Middle frontal gyrus (tissue), 1 donor: ENCODE results near the gene ANTXRL.
"Not testable (repeated sequence)": the region's sequence is repeated elsewhere in the genome, so short reads cannot be mapped to it uniquely, and the experiment has no call there.

Experiments used
- DNase-seq: peaks from one replicate; pipeline ENCODE4 v3.0.0-alpha.2; 2015; ENCODE audit warnings: low spot score; ENCODE audit errors: extremely low spot score

The ANTXRL gene

DNA sequence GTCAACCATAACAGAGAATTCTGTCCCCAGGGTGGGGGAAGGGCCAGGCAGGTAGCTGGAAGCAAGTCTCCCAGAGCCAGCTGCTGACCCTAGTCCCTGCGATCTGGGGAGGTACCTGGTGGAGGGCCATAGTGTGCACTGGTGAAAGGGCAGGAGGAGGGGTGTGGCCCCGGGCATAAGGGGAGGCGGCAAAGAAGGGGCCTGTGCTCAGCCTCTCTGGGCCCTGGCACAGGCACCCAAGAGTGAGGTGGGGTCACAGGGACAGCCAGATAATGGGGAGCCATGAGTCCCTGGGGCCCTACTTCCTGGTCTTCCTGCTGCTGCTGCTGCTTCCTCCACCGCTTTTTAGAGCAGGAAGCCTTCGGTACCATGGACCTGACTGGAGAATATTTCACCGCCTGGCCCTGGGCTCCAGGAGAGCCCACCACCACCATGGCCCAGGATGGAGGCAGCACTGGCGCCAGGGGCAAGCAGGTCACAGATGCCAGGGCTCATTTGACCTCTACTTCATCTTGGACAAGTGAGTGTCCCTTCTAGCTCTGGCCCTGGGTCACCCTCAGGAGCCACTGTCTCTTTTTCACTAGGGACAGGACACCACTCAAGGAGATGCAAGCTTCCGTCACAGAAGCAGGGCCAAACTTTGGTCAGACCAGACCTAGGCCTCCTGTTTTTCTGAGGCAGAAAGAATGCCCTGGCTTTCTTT, at the start of gene ANTXRL:
ANTXRL (plus strand) TSS at position 7 of the 703 bp plus-strand sequence; CDS start at position 273, 266 bp downstream.
- no peak for DNase-seq

DNA sequence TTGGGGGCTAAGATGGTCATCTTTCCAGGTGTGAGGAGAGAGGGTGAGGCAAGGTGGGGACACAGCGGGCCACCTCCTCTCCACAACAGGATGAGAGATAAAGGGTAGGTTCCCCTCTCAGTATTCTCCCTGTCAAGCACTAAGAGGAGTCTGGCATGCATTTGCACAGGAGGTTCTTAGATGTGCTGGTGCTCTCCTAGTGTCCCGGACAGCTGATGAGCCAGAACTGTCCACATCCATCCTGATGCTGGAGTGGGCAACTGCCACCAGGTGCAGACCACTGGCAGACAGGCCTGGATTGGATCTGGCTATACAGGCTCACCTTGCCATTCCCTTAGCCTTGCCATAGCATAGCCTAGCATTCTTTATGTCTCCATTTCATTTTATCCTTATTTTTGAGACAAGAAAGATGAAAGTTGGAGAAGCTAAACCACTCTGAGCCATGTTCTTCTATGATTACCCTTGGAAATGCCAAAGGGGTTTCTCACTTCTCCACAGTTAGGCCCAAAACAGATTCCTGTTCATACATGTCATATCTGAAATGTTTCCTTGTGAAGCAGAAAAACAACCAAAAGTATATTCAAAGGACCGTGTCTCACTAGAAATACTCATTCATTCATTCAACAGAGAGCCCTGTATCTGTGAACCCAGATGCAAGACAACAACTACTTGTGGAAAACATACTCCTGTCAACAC, 48.8 kb upstream of the ANTXRL start:
- DNase-seq, result no peak

DNA sequence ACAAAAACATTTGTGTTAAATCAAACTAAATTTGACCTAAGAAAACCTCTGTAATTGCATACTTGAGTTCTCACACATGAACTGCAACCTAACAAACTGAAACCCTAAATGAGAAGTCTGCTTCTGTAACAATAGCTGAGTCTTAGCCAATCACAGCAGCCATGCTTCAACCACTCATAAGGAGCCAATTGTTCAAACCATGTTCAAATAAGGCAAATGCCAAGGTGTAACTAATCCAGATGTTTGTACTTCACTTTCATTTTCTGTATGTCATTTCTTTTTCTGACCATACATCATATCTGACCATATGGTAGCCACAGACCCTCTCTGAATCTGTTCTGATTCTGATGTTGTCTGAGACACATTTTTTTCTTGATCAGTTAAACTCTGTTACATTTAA, 47.5 kb upstream of the ANTXRL start:
- no peak for DNase-seq

DNA sequence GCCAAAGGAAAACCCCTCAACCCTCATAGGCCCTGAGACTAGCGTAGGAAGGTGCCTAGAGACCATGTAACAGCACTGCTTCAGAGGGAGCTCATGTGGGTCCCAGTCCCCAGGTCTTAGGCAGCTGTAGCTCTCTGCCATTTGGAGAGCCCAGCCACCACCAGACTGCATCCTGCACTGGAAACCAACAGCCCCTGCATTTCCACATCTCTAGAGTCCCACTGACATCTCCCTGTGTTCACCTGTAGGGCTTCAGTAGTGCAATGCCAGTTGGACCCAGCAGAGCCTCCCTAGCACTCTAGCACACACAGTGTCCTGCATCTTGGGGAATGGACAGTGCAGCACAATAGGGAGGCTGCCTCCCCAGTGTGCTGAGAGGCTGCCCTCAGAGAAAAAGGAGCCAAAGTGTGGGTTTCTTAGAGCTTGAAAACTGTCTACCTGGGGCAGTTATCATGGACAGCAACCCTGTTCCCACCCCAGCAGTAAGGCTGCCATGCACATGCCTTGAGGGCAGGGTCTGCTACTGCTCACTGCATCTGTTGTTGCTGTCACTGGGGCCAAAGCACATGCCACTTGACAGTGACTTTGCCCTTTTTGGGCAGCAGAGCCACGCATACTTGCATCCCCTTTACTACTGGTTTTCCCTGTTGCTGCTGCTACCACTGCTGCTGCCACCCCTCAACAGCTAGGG, 46.7 kb upstream of the ANTXRL start:
- no peak for DNase-seq

DNA sequence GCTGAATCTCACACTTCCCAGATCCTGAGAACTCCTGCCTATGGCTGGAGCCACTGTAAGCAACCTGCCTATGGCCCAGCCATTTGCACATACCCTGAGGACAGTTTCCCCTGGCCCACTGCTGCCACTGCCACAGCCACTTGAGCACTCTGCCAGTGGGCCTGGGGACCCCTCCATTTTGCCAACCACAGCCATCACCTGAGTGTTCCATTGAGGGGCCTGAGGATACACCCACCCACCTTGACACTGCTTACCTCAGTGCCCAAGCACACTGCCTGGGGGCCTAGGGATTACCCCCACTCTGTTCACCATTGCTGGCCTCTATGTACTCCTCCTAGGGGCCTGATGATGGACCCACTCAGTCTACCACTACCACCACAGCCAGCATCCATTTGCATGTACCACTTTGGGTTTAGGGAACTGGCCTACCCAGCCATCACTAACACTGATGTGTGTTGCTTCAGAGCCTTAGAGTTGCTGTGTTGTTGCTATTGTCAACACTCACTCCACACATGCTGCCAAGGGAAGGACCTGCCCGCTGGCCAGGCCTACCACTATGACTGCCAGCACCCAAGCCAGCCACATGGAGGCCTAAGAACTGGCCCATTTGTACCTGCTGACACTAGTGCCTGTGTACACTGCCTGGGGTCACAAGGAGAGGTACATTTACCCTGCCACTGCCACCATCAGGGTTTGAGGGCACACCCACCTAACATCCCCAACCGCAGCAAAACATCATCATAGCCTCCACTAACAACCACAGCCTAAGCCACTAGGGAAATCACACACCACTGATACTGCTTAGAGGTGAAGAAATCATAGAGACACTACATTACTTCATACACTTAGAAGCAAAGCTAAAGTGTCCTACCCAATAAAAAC, 45.9 kb upstream of the ANTXRL start:
- no peak for DNase-seq

DNA sequence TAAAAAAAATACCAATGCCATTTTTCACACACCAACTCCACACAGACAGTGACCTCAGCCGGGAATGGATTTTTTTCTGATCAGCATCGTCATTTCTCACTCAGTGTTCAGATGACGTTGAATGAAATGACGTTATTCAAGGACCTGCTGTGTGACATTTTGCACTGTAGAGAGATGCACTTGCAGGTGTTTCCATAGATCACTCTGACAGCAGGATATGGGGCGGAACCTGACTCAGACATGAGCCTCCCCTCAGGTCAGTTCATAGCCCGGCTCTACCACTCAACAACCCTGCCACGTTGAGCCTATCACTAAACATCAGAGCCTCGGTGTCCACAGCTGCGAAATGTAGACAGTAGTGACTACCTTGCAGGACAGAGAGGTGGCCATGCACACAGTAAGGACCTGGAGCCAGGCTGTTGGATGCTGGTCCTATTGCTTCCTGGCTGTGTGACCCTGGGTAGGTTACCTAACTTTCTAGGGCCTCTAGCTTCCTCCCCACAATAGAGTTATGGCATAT, 41.4 kb upstream of the ANTXRL start:
- DNase-seq, result no peak

DNA sequence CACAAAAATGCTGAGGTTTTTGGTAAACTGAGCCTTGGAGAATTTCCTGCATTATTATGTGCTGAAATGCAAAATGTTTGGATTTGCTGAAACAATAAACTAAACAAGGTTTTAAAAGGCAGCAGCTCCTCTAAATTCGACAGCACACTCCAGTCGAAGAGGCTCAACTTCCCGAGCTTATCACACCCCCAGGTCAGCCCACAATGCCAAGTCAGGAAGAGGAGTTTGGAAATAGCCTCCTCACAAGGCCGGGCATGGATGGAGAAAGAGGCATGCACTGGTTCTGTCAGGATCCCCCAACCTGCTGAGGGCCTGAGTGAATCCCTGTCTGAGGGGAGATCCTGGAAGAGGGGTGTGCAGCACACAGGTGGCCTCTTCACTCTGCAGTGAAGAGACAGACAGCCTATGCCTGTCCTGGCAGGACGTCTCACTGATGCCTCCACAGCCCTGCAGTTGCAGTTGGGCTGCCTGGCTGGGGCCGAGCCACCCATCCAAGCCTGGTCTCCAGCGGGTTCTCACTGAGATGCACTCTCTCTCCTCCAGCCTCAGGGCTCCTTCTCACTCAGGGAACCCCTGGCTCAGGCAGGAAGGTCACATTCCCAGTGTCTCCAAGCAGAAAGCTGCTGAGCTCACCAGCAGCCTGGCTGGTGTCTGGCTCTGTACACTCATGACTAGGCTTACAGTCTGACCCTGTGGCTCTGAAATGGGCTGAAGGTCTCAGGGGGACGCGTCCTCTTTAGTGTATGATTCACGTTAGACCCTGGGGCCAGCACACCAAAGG, 40.2 kb upstream of the ANTXRL start:
- DNase-seq, result not testable (repeated sequence)

DNA sequence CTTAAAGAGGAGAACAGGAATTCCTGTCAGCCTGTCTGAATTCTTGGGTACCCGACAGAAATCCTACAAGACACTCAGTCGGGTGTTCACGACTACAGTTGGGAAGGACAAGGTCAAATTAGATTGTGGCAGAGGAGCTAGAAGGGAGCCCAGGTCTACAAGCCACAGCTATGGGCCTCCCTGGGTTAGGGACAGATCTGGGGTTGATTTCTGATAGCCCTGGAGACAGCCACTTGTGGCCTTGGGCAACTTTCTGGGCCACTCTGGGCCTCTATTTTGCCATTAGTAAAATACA, 39.7 kb upstream of the ANTXRL start:
- no peak for DNase-seq

DNA sequence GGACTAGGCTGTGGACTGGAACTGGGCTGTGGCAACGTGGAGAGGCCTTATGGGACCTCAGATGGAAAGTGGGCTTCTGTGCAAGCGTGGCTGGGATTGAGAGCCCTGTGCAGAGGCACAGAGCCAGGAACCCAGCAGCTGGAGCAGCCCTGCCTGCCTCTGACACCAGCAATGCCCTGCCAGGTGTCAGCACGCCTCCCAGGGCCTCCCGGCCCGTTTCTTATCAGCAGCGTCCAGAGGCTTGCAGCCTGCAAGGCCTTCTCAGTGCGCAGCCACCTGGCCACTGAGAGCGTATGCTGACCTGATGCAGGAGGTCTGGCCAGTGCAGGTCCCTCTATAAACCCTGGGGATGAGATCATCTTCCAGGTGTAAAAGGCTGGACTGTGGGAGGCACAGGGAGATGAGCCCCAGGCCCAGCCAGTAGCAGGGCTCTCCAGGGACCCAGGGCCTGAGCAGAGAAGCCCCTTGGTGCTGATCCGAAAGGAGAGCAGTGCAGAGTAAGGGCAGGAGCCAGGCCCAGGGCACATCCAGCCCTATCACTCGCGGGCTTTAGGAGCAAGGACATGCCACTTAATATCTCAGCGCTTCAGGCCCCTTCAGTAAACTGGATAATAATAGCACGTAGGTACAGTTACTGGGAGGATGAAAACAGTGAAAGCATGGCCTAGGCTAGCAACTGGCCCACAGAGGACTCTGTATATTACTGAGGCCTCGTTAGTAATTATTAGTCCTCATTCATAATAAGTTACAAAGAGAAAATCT, 38.8 kb upstream of the ANTXRL start:
- no peak for DNase-seq

DNA sequence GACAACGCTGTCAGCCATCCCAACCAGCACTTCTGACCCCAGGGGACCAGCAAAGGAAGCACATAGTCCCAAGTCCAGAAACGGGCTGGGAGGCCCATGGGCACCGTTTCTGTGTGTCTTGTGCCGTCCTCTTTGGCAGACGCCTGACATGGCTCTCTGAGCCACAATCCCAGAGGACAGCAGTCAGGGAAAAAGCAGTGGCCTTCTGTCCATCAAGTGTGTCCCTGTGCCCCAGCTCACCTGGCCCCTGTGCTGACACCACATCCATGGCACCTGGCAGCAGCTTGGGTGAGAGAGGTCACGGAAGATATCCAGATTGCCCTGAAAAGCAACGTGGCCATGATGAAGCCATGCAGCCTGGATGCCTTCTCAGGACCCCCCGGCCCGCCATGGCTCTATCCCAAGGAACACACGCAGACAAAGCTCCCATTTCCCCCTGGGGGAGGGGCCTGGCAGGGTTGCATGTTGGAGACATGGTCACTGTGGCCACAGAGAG, 38.1 kb upstream of the ANTXRL start:
- no peak for DNase-seq

DNA sequence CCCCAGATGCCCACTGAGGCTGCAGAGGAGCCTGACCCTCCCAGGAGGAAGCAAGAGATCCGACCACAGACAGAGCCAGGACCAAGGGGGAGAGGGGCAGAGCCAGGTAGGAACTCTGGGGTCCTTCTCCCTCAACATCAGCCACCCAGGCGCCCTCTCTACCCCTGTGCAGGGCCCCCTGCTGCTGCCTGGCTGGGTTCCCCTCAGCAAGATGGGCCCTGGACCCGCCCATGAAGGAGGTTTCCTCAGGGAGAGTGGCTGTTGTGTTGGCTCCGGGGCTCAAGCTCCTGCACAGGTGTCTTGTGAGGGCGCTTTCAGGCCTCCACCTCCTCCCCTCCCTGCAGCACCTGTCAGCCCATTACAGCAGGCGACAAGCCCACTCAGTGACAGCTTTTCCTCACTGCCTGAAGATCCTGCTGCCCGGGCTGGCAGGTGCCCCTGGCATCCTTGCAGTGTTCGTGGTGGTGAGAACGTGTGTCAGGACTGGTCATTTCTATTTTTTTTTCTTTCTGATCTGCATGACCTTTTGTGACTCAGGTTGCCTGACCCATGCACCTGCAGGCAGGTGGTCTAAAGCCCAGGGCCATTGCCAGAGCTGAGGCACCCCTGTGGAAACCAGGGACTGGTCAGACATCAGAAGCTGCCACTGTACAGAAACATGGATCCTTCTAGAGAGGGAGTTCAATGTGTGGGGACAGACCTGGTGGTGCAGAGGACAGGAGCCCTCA, 37.0 kb upstream of the ANTXRL start:
- DNase-seq, result not testable (repeated sequence)

DNA sequence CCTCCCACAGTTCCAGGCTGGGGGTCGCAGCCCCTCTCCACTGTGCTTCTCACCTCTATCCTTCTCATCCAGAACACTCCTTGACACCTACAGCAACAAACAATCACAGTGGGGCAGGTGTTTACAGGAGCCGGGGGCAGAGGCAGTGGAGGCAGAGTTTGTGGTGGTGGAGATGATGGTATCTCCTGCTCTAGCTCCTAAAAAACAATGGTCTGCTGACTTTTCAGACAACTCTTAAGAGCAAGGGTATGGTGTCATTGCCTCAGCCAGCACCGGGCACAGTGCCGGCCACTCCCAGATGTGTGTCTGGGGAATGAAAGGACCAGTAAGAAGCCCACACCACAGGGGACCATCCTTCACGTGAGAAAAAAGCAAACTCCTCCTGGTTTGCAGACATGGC, 36.3 kb upstream of the ANTXRL start:
- DNase-seq, result no peak

DNA sequence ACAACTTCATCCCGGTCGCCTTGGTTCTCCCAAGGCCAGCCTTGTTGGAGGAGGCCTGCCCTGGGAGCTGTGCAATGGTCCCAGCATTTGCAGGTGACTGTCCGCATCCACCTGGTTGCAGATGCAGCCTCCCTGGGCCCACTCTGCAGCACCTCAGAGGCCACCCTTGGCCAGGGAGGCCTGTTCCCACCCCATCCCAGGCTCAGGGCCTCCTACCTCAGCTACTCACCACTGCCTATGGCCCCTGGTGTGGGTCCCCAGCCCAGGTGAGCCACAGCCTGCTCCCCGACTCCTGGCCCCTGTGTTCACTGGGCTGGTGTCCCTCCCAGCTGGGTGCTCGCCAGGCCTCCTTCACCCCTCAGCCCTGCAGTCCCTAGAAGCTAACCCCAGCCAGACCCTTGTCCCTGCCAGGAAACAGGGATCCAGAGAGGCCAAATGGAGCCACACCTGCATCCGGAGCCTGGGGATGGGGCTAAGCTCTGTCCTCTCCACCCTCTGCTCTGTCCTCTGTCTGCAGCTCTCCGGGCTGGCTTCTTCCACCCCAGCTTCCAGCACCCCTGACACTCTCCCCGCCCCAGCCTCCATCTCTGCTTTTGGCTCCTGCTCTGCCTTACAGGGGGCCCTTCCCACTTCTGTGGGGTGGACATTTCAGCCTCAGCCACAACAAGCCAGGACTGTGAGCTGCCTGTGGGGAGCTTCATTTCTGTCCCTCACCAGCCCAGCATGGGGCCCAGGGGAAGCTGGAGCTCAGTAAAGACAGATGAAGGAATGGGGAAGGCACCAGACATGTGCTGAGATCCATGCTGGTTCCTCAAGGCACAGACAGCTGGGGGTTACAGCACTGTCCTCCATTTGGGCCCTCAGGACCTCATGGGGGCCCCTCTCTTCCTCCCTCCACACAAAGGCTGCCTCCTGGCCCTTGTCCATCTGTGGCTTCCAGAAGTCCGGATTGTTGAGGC, 35.6 kb upstream of the ANTXRL start:
- no peak for DNase-seq

DNA sequence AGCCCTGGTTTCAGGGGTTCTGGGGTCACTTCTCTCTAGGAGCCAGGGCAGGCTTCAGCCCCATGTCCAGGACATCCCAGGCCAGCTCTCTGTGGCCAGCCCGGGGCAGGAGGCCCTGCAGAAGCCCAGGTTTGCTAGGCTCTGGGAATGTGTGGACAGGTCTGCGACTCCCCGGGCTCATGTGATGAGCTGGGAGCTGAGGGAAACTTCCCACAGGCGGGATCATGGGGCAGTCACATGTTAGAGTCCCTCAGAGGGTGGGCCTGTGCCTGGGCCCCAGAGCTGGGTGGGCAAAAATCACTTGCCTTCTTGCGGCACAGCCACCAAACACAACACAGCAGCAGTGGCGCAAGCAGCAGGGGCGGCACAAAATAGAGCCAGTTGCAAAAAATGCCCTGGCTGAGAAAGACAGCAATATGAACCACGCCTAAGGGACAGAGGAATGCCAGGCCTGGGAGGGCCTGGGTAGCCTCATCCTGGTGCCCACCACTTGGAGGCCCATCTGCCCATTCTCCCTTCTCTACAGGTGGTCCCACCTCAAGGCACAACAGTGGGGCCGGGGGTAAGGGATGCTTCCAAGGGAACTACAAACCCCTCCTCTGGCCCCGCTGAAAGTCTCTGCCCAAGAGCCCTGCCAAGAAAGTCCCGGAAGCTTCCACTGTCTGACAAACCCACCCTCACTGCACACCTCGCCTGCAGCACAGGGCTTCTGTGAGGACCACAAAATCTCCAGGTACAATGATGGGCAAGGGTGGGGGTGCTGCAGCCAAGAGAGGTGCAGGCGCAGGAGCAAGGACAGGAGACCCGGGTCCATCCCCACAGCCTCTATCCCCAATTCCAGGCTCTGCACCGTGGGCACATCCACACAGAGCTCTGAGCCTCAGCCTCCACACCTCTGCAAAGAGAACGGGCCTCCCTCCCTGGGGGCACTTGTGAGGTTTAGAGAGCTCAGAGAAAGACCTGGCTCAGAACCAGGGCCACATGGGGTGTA, 34.6 kb upstream of the ANTXRL start:
- no peak for DNase-seq

DNA sequence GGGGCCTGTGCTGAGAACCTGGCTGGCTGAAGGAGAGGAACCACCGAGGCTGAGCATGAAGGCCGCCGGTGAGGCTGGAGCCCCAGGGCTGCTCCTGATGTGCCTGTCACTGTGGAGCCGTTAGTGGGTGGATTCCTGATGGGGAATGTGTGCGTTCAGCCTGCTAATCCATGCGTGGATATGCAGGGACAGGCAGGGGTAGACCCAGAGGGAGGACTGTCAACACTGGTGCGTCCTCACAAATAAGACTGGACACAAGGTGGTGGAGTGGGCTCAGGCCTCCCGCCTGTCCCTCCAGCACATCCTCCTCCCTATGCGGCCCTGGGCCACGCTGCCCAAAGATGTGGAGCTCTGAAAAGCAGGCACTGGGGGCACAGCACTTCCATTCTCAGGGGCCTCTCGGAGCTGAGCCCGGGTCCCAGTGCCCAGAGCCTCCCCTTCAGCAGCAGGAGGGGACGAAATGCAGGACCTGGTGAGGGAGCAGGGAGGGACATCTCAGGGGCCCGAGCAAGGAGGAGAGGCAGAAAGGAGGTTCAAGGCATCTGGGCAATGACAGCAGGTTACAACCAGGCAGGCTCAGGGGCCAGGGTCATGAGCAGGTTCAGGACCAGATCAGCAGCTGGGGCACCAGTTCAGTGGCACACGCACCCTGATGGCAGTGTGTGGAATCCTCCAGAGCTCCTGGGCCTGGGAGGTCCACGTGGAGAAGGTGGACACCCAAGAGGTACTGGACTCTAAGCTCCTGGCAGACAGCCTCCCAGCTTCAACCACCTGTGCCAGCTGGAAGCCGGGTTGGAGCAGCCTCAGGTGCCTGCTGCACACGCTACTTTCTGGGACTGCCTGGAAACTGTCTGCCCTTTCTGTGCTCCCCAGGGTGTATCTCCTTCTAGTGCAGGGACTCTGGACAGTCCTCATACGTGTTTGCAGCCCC, 33.5 kb upstream of the ANTXRL start:
- DNase-seq, result no peak

DNA sequence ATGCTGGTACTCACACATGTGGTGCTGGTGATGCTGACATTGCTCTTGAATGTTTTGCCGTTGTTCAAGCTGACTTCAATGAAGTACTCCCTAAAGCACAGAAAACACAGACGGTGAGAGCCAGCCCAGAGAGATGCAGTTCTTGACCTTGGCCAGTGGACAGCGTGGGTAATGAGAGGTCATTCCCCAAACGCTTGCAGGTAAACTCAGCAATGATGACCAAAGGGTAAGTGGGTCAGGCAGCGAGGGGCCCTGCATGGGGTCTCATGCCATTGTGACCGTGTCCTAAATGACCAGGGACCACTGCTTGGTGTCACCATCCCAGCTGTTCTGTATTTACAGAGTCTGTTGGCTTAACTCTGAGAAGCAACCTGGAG, 32.8 kb upstream of the ANTXRL start:
- no peak for DNase-seq
